Neutrophil (primary cell): ENCODE data around the gene FGB.

Experiments
- H3K27ac ChIP-seq: fragments of 200-600 bp; sonication (generic); 2 replicates; pipeline ENCODE4 v1.5.1; 2016; ENCODE audit warnings: mild to moderate bottlenecking, moderate library complexity
- H3K27me3 ChIP-seq: fragments of 200-600 bp; sonication (generic); 2 replicates; pipeline ENCODE4 v1.6.0; 2016; ENCODE audit warnings: mild to moderate bottlenecking
- H3K36me3 ChIP-seq: fragments of 200-600 bp; sonication (generic); 2 replicates; pipeline ENCODE4 v1.5.1; 2017
- H3K4me1 ChIP-seq, 2 experiments: fragments of 200-600 bp in 1 of 2; sonication (generic) in 1 of 2; 1 replicate in 1 of 2; 2 replicates in 1 of 2; pipeline versions ENCODE4 v1.5.1 to v1.6.1; 2013 to 2016; ENCODE audit warnings: low read depth in 1 of 2, low read length in 1 of 2, mild to moderate bottlenecking in 1 of 2, moderate library complexity in 1 of 2; ENCODE audit not compliant: control insufficient read depth in 1 of 2, insufficient read depth in 1 of 2
- H3K4me3 ChIP-seq, 2 experiments: fragments of 200-600 bp in 1 of 2; sonication (generic) in 1 of 2; 1 replicate in 1 of 2; 2 replicates in 1 of 2; pipeline ENCODE4 v1.5.1; 2013 to 2016; ENCODE audit warnings: low read depth in 1 of 2, low read length in 1 of 2, mild to moderate bottlenecking in 1 of 2, moderate library complexity in 1 of 2
- H3K9me3 ChIP-seq: fragments of 200-600 bp; sonication (generic); 2 replicates; pipeline ENCODE4 v1.5.1; 2016
- TF ChIP-seq, protein P1 (sequence below): fragments of 200-600 bp; sonication (generic); IDR thresholded peaks from 2 replicates; pipeline ENCODE4 v1.5.1; 2016; ENCODE audit warnings: antibody characterized with exemption

The FGB gene

GRCh38 chr4:154597798-154598774, 35.3 kb downstream of the FGB start:
- Histone ChIP-seq H3K27ac (no peak overlapping the region), H3K4me3 (no peak overlapping the region), H3K9me3 (no peaks in the 10 kb centered on the region), H3K36me3 (no peaks in the 10 kb centered on the region), H3K27me3 (no peaks in the 10 kb centered on the region), H3K4me1 (no peaks in the 10 kb centered on the region)
- TF ChIP-seq, protein P1, sequence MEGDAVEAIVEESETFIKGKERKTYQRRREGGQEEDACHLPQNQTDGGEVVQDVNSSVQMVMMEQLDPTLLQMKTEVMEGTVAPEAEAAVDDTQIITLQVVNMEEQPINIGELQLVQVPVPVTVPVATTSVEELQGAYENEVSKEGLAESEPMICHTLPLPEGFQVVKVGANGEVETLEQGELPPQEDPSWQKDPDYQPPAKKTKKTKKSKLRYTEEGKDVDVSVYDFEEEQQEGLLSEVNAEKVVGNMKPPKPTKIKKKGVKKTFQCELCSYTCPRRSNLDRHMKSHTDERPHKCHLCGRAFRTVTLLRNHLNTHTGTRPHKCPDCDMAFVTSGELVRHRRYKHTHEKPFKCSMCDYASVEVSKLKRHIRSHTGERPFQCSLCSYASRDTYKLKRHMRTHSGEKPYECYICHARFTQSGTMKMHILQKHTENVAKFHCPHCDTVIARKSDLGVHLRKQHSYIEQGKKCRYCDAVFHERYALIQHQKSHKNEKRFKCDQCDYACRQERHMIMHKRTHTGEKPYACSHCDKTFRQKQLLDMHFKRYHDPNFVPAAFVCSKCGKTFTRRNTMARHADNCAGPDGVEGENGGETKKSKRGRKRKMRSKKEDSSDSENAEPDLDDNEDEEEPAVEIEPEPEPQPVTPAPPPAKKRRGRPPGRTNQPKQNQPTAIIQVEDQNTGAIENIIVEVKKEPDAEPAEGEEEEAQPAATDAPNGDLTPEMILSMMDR = no peak

- Histone ChIP-seq H3K36me3 (no peaks in the 10 kb centered on the region), H3K27ac (no peak overlapping the region), H3K27me3 (no peaks in the 10 kb centered on the region), H3K4me3 (no peak overlapping the region), H3K9me3 (no peaks in the 10 kb centered on the region), H3K4me1 (no peaks in the 10 kb centered on the region)
- TF ChIP-seq, protein P1 = no peak
These were observed 39.7 kb downstream of the FGB start for GRCh38 chr4:154602404-154603020.

DNA sequence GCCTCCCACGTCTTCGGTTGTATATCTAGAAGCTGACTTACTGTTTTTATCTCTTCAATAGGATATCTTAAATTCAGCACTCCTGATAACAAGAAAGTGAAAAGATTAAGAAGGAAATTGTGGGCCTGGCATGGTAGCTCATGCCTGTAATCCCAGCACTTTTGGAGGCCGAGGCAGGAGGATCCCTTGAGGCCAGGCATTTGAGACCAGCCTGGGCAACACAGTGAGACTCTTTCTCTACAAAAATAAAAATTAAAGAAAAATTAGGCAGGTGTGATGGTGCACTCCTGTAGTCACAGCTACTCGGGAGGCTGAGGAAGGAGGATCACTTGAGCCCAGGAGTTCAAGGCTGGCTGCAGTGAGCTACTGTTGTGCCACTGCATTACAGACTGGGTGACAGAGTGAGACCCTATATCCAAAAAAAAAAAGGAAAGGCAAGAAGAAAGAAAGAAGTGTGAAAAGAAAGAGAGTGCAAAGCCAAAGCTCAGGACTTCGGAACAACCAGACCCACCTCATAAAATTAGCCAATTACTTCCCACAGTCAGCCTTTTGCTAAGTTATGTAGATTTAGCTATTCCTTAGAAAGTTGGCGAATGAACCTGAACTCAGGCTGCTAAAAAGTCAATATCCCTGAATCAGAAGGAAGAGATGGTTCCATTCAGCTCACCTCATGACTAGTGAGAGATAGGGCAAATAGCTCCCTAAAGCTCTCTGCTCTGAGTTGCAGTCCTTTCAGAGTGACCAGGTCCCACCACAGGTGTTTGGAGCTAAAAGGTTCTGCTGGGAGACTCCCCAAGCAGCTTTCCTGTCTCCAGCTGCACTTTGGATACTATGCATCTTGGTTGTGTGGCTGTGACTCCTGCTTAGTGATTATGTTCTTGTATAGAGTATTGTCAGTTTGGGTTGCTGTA, 40.5 kb downstream of the FGB start:
- TF ChIP-seq, protein P1 = no peak
- no peaks in the 10 kb centered on the region for H3K27me3 ChIP-seq

DNA sequence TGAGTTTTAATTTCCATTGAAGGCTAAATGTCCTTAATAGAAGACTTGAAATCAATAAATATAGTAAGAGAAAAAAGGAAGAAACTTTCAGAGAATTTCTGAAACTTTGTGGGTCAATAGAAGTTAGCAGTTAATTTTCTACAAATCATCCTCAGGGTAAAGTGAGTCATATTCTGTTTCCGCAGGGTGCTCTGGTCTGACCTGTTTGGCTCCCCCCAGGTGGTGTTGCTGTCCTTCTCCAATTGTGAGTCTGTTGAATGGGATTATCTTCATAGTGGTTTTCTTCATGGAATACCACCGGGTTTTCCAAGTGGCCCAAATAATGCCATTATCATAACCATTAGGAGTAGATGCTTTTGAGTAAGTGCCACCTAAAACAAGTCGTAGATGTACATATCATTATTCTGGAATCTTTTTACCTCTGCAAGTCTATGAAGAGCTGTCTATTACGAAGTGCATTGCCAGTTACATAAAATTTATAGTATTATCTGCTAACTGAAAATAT, 41.9 kb downstream of the FGB start:
- Histone ChIP-seq H3K9me3 (no peaks in the 10 kb centered on the region), H3K4me1 (no peaks in the 10 kb centered on the region), H3K27ac (no peak overlapping the region), H3K4me3 (no peak overlapping the region), H3K27me3 (no peaks in the 10 kb centered on the region), H3K36me3 (no peaks in the 10 kb centered on the region)
- TF ChIP-seq, protein P1 = no peak

More for the DNA sequence above, 40.5 kb downstream of the FGB start:
- H3K9me3 ChIP-seq = no peaks in the 10 kb centered on the region
- H3K4me1 ChIP-seq = no peaks in the 10 kb centered on the region
- no peak overlapping the region for H3K27ac ChIP-seq
- no peak overlapping the region for H3K4me3 ChIP-seq
- no peaks in the 10 kb centered on the region for H3K36me3 ChIP-seq
